Embryonic facial prominence (tissue), 1 donor: Measurements from ENCODE around the gene NFIA.

Experiments
- DNase-seq: peaks from one replicate; pipeline ENCODE4 v3.0.0-alpha.2; 2016; ENCODE audit errors: extremely low spot score

NFIA gene

DNA sequence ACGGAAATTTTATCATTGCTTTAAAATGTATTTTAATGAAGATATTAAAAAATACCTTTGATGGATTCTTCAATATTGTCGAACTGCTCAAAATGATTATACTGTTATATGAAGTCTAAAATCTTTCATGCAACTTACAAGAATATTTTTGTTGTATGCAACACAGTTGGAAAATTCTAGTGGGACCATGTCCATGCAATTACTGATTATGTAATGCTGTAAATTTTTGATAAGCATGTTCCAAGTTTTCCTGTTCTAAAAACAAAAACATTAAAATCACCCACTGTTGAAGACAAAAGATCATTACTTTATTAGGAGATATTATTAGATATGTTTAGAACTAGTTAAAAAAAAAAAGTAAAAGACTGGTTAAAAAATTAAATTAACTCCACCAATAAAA, 132.8 kb downstream of the NFIA start:
- no peak for DNase-seq

DNA sequence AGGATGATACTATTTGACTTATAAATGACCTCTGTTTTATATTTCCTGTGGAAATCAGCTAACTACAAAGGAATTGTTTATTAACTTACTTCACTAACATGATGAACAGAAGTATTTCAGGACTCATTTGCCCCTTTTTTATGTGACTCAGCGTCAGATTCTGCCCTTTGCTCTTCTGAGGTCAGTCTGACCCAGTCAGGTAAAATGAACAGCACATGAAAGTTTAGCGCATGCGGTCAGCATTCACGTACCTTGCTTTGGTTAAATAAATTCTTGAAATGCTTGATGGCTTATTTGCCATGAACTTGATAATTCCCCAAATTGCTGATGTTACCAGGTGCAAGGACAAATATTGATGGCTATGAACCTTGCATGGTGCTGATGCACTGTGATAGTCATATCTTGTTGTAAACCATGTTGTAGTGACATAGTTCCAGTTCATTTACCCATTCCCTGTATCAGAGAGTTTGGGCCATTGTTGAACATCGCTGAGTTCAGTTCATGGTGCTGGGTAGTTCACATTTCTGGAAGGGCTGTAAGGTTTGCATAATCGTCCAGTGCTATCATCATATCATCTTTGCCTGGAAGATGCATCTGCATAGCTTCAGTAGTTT, 133.4 kb downstream of the NFIA start:
- DNase-seq = no peak

DNA sequence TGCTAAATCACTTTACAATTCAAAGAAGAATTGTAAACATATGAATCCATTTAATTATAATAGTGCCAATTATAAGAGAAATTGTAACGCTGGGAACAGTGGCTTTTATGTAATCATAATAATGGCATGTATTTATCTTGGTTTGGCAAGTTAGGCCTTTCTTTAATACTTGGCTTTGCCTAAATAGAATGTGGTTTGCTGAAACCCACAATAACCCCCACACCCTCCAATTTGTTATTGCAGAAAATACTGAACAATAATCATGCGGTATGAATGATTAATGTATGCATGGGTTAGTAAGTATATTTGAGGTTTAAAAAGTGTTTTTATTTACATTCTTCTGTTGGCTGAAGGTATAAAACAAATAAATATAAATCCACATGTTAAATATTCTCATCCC, 138.2 kb downstream of the NFIA start:
- DNase-seq = no peak

- DNase-seq = no peak
Observed at GRCh38 chr1:61221642-61222041, 139.3 kb downstream of the NFIA start.

DNA sequence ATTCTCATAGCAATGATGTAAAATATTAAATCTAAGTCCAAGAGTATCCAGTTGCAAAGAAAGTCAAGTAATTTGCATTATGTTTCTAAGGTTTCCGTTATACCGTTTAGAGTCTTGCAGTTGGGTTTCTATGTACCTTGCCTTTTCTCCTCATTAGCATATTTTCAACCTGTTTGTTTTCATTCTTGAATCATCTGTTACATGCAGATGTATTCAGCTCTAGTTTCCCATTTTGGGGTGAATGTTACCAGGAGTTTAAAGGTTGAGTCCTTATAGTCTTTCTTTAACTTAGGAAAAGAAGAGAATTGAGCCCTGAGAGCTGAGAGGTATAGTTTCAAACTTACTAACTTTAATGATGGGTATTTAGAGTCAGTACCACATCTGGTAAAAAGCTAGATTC, 139.9 kb downstream of the NFIA start:
- DNase-seq = no peak

- DNase-seq = no peak
Observed at GRCh38 chr1:61223140-61223539, 140.8 kb downstream of the NFIA start.

DNA sequence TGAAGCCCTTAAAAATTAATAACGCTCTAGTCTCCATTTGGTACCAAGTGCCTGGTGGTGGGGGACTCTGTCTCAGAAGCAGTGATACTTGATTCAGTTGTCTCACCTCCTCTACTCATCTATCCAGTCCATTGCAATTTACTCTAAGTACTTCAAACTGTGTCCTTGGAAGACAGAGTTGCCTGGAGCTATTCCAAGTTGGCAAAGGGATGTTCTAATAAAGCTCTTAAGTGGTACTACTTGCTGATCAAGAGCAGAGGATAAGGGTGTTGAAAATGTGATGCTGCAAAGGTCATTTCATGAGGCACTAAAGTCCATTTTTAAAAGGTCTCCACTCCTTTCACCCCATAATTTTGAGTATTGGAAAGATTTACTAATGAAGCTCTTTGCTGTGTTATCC, 142.2 kb downstream of the NFIA start:
- no peak for DNase-seq

- no peak for DNase-seq
Observed at GRCh38 chr1:61225478-61225877, 143.1 kb downstream of the NFIA start.

GRCh38 chr1:61226791-61227567, 144.6 kb downstream of the NFIA start:
- no peak for DNase-seq

GRCh38 chr1:61227857-61228550, 145.6 kb downstream of the NFIA start:
- DNase-seq = no peak

- no peak for DNase-seq
Observed at GRCh38 chr1:61230523-61230922, 148.2 kb downstream of the NFIA start.

DNA sequence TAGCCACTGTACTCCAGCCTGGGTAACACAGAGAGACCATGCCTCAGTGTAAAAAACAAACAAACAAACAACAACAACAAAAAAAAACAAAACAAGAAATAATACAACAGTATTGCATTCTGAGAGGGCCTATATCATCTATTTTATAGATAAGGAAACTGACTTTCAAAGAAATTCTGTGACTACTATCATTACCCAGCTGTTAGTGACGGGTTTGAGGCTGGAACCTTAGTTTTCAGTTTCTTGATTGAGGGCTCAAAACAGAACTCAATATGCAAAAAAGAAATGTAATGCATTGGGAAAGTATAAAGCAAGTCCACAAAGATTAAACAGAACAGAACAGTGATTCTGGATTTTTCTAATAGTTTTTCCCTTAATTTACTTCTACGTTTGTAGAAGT, 149.4 kb downstream of the NFIA start:
- no peak for DNase-seq

DNA sequence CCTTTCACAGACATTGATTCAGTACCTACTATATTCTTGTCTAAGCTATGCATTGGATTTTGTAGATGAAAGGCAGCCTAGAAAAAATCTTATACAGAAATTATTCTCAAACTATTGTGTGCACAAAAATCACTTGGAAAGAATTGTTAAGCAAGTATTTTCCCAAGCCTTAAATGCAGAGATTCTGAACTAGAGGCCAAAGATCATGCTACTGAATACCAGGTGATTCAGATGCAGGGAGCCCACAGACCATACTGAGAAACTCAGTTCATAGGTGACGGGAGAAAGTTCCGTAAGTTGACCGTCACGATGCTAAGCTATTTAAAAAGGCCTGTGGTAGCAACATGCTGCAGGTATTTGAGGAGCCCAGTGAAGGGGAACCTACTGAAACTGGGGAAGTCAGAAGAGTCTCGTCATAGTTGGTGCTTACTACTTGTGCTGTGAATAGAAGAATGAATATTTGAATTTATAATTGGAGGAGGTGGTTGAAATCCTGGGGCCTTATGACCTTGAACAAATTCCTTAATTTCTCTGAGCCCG, 150.8 kb downstream of the NFIA start:
- DNase-seq = no peak

DNA sequence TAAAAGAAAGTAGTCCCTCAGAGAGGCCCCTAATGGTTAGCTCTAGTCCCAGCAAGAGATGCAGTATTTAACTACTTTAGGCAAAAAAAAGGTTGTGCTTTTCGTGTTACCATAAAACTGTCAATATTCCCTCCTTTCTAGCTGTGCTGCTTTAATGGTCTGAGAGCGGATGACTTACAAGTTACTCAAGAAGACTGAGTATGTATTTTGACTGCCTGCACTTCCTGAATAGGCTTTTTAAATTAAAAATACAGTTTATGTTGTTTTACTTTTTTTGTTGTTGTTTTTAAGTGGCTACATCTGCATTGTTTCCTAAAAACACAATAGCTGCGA, 152.2 kb downstream of the NFIA start:
- no peak for DNase-seq

- no peak for DNase-seq
Observed at GRCh38 chr1:61237147-61237546, 154.8 kb downstream of the NFIA start.

DNA sequence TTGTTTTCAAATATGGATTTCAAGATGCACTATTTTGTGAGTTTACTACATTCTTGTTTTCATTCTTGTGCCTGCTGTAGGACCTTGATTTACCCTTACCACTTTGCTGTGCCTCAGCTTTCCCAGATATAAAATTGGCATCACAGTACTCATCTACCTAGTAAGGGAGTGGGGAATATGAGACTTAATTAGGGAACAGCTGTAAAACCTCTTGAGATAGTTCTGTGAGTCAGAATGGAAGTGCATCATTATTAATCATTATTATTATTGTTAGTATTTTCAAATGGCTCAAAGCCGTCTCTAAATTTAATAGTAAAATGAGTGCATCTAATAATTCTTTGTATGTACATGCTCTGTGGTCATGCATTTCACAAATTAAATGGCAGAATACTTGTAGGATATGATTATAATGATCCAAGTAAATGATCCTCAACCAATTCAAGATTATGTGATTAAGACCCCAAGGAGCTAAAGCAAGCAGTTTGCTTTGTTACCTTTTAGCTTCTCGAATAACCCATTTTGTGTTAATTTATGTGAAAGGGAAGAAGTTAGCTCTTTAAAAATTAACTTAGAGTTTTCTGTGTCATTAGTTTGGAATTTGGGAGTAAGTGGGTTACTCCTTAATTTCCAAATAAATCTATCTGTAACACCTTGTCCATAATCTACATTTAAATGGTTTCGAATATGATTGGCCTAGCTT, 155.4 kb downstream of the NFIA start:
- no peak for DNase-seq

DNA sequence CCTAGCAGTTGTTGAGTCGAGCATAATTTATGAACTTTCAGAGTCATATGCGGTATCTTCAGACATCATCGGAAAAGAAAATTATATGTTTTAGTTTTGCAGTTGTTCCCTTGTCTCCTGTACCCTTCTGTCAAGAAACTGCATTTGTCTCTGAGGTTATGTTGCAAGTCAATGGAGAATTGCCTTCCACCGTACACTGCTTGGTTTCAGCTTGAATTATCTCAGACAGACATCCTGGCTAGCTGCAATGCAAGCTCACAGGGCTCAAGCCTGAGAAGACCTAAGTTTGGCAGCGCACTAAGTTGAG, 156.0 kb downstream of the NFIA start:
- no peak for DNase-seq

DNA sequence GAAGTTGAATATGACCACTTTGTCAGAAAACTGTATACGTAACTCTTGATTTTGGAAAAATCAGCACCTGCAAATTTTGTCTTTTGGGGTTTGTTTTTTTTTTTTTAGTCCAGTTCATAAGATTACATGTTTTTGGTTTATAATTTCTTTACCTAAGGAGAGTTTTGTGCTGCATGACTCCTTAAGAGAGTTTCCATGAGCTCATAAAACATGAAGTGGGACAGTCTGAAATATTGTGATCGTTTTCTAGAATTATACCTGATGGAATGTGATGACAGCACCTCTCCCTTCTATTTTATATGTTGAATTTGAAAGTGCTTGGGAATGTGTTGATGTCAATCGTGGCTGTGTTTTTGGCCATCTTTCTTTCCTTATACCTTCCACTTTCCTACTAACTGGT, 158.5 kb downstream of the NFIA start:
- DNase-seq = no peak

DNA sequence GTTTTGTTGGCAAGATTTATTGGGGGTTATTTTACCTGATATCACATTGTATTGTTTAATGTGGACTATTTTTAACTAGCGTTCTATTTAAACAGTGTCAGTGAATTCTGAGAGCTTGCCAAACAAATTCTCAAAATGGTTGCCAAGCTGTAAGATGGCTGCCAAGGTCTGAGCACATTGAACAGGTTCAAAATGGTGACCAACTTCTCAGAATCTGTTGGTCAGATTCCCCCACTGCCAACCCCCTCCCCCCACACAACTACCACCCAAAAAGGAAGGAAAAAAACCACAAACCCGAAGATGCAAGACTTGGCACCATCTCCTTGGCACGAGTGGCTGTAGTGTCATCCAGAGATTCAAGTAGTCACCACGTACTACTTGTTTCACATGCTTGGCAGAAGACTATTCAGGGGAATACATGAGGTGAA, 159.1 kb downstream of the NFIA start:
- DNase-seq = no peak

DNA sequence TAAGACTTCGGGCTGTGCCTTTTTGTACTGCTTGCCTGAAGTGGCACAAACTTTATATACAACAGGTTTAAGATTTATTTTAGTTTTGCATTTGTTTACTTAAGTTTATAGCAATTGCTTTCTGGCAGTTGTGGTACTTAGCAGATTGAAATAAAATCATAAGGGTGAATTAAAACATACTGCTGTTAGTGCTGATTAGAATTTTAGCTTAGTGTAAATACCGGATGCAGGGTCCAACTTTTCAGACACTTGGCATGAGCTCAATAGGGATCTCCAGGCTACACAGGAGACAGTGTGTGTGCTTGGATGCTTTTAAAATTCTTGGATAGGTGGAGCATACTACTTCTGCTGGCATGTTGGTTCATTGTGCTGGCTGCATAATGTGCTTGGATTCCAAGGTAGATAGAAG, 159.6 kb downstream of the NFIA start:
- no peak for DNase-seq

DNA sequence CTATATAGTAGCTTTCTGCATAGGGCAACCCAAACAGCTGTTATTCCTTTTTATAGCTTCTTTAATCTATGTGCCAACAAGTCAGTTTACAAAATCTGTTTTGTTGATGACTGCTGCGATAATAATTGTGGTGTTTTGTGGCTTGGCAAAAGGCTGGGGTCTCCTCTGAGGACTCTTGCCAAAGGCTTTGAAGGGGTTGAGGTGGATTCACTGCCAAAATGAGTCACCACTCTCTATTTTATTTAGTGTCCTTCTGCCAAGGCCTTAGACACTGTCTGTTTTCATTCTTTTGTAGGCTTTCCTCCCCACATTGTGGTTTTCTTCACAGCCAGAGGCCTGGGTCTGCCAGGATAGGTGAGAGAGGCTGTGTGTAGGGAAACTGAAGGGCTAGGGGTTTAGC, 161.8 kb downstream of the NFIA start:
- DNase-seq = no peak

DNA sequence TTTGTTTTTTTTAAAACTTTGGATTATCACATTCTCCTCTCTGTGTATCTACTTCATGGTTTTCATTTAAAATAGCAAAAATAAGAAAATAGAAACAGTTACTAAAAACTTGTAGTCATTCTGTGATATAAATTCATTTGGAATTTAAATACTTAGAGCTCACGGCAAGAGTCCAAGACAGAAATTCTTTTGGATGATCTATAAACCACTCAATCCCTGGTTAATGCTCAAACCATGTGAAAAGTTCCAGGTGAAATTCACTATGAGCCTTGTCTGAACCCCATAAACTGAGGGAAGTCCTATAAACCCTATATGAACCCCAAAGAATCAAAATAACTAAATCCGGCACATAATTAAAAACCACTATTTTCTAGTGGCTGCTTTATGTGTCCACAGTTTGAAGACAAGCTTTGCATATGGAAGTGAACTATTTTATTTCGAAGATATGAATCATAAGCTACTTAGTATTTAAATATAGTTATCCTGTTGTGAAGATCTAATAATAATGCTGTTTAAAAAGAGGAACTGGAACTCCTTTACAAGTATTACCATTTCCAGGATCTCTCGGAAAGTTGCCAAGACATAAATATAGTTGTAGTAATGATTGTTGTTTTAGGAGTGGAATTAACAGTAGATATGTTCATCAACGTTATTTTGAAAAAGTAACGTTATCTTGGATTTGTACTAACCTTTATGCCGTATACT, 163.5 kb downstream of the NFIA start:
- no peak for DNase-seq
